HepG2 (cell line): ENCODE results near the gene RPL3. TPM values are rescaled to one million over a fixed set of nuclear protein-coding genes. Genes with fewer than 3 reads are reported as not detected.

ENCODE experiments used
- ATAC-seq: fragments of 200-7000 bp; cut with Tn5 transposase; 3 replicates; pipeline ENCODE4 v1.9.1; 2020; ENCODE audit warnings: mild to moderate bottlenecking, moderate library complexity
- BruUV-seq: library from RNA; stranded (reverse); fragments of 400-500 nt; replicated peaks from 2 replicates; lab custom pipeline; 2021; lab: Mats Ljungman, UMichigan
- CTCF ChIA-PET: fragments of 300-600 bp; formaldehyde crosslinking; extraction: SDS; loops from one replicate; lab custom pipeline; 2021; ENCODE audit warnings: low total read pairs, inconsistent platforms, low intra/inter-chr PET ratio; lab: Yijun Ruan, JAX
- POLR2A ChIA-PET: fragments of 350-600 bp; sonication (Branson Sonifier 250); formaldehyde crosslinking; loops from one replicate; lab custom pipeline; 2020; ENCODE audit warnings: antibody characterized with exemption, inconsistent platforms; lab: Yijun Ruan, JAX
- DNase-seq: peaks from one replicate; pipeline ENCODE4 v3.0.0-alpha.2; 2015; ENCODE audit warnings: low spot score
- FAIRE-seq: peaks from 3 replicates; lab custom pipeline; 2011; peaks lifted over from hg19 to GRCh38; lab: Jason Lieb, UNC
- H2AFZ ChIP-seq: one replicate; pipeline ENCODE4 v1.6.1; 2011; ENCODE audit warnings: low read length, inconsistent platforms
- H3K27ac ChIP-seq: fragments of 300-600 bp; 3 replicates; pipeline ENCODE4 v1.8.0; 2011; ENCODE audit warnings: mixed run types, mild to moderate bottlenecking, mixed read lengths, low read length, inconsistent platforms; ENCODE audit not compliant: insufficient read depth; ENCODE audit errors: extremely low read length
- H3K27me3 ChIP-seq, 2 experiments: fragments of 200-600 bp in 1 of 2; 2 replicates in 1 of 2; 3 replicates in 1 of 2; pipeline versions ENCODE4 v1.6.0 to v1.8.0; 2011; ENCODE audit warnings: low read length in 2 of 2, mild to moderate bottlenecking in 2 of 2, moderate library complexity in 2 of 2, inconsistent platforms in 1 of 2; ENCODE audit not compliant: insufficient read depth in 2 of 2, control insufficient read depth in 1 of 2
- H3K36me3 ChIP-seq, 2 experiments: fragments of 200-600 bp in 1 of 2; replicated peaks in 1 of 2; 2 replicates in 1 of 2; 3 replicates in 1 of 2; pipeline versions ENCODE4 v1.5.1 to v1.8.0; 2011; ENCODE audit warnings: low read length in 2 of 2, inconsistent platforms in 1 of 2; ENCODE audit not compliant: insufficient read depth in 2 of 2, control insufficient read depth in 1 of 2
- H3K4me1 ChIP-seq: 2 replicates; pipeline ENCODE4 v1.5.1; 2012; ENCODE audit warnings: low read length, inconsistent platforms; ENCODE audit not compliant: insufficient read depth
- H3K4me2 ChIP-seq: 2 replicates; pipeline ENCODE4 v1.6.0; 2011; ENCODE audit warnings: low read depth, low read length, inconsistent platforms
- H3K4me3 ChIP-seq, 3 experiments: fragments of 200-600 bp in 1 of 3; sonication (generic), shearing (Covaris generic) in 1 of 3; replicated peaks in 1 of 3; 2 replicates each; pipeline ENCODE4 v1.5.1; 2011 to 2016; ENCODE audit warnings: low read length in 3 of 3, inconsistent platforms in 2 of 3, low read depth in 2 of 3, mild to moderate bottlenecking in 2 of 3, control low read depth in 1 of 3, mixed read lengths in 1 of 3; ENCODE audit not compliant: insufficient read depth in 1 of 3
- H3K79me2 ChIP-seq: one replicate; pipeline ENCODE4 v1.6.1; 2011; ENCODE audit warnings: low read length, inconsistent platforms; ENCODE audit not compliant: insufficient read depth
- H3K9ac ChIP-seq: 2 replicates; pipeline ENCODE4 v1.6.0; 2011; ENCODE audit warnings: mild to moderate bottlenecking, low read depth, low read length, inconsistent platforms; ENCODE audit not compliant: insufficient read depth
- H3K9me3 ChIP-seq: 2 replicates; pipeline ENCODE4 v1.5.1; 2012; ENCODE audit warnings: mild to moderate bottlenecking, low read length
- H4K20me1 ChIP-seq: 2 replicates; pipeline ENCODE4 v1.6.0; 2011; ENCODE audit warnings: inconsistent platforms, mild to moderate bottlenecking, low read length, moderate library complexity; ENCODE audit not compliant: insufficient read depth
- ASH2L ChIP-seq: fragments of 300-600, 200-600 bp; sonication (generic); IDR thresholded peaks from 2 replicates; pipeline ENCODE4 v1.7.0; 2017; ENCODE audit warnings: low read depth, mild to moderate bottlenecking, moderate library complexity, mixed read lengths, low read length; ENCODE audit not compliant: insufficient read length
- NCOA5 ChIP-seq: sonication (generic); formaldehyde crosslinking; IDR thresholded peaks from 2 replicates; pipeline ENCODE4 v1.4.0; 2020; ENCODE audit warnings: missing genetic modification reagents
- NR1H2 ChIP-seq: sonication (generic); formaldehyde crosslinking; IDR thresholded peaks from 2 replicates; pipeline ENCODE4 v1.8.1; 2022; ENCODE audit warnings: low read depth, missing genetic modification reagents, borderline replicate concordance
- PAF1 ChIP-seq: IDR thresholded peaks from 2 replicates; pipeline ENCODE4 v1.6.1; 2016; ENCODE audit warnings: missing genetic modification reagents, missing compliant biosample characterization
- ZBTB46 ChIP-seq: sonication (generic); formaldehyde crosslinking; IDR thresholded peaks from 2 replicates; pipeline ENCODE4 v1.4.0; 2020; ENCODE audit warnings: mild to moderate bottlenecking, missing genetic modification reagents, borderline replicate concordance
- ZNF496 ChIP-seq: sonication (generic); formaldehyde crosslinking; IDR thresholded peaks from 2 replicates; pipeline ENCODE4 v1.8.1; 2023; ENCODE audit warnings: mild to moderate bottlenecking, moderate library complexity, missing genetic modification reagents; ENCODE audit not compliant: insufficient replicate concordance
- ZNF572 ChIP-seq: sonication (generic); formaldehyde crosslinking; IDR thresholded peaks from 2 replicates; pipeline ENCODE4 v1.5.1; 2020; ENCODE audit warnings: mild to moderate bottlenecking, missing genetic modification reagents
- ZNF605 ChIP-seq: sonication (generic); formaldehyde crosslinking; IDR thresholded peaks from 2 replicates; pipeline ENCODE4 v1.8.0; 2022; ENCODE audit warnings: mild to moderate bottlenecking, missing genetic modification reagents
- ZNF761 ChIP-seq: sonication (generic); formaldehyde crosslinking; conservative IDR thresholded peaks from 2 replicates; pipeline ENCODE4 v1.4.0; 2020; ENCODE audit warnings: mild to moderate bottlenecking, missing genetic modification reagents
- ZNF777 ChIP-seq: sonication (generic); formaldehyde crosslinking; IDR thresholded peaks from 2 replicates; pipeline ENCODE4 v1.4.0; 2020; ENCODE audit warnings: missing genetic modification reagents
- ZNF782 ChIP-seq: sonication (generic); formaldehyde crosslinking; IDR thresholded peaks from 2 replicates; pipeline ENCODE4 v1.4.0; 2020; ENCODE audit warnings: missing genetic modification reagents, mild to moderate bottlenecking, borderline replicate concordance
- WGBS: methylation state at CpG from one replicate; pipeline ENCODE4 v1.1.6; 2017; ENCODE audit warnings: low lambda C conversion rate; 5-methylcytosine and 5-hydroxymethylcytosine counted together
- in situ Hi-C: cut with HindIII; loops from 2 replicates; pipeline ENCODE4 v1.10.0; 2017; ENCODE audit warnings: low pct_unique_long_range_greater_than_20kb; ENCODE audit not compliant: extremely low pct_ligation_motif_present
- intact Hi-C: fragments of 100-400 bp; cut with micrococcal nuclease; formaldehyde crosslinking; loops from one replicate; pipeline ENCODE4 v1.10.0; 2022; ENCODE audit not compliant: unreplicated experiment
- polyA plus RNA-seq, 8 experiments: library from polyadenylated mRNA; depleted of rRNA in 3 of 8; stranded (reverse) in 7 of 8; unstranded in 1 of 8; fragments of >200 nt; fragmentation: Illumina TruSeq in 4 of 8; extraction: Trizol in 4 of 8; gene quantifications; 2 replicates each; pipeline versions ENCODE4 v1.2.1 to v1.2.3, GENCODE V29; 2011 to 2016; ENCODE audit warnings: low read depth in 4 of 8, missing spikeins in 1 of 8, mixed read lengths in 1 of 8; ENCODE audit not compliant: insufficient read depth in 1 of 8
- total RNA-seq, 5 experiments: library from RNA; depleted of rRNA; stranded (reverse); fragments of >200 nt; fragmentation: Illumina TruSeq; extraction: Trizol; gene quantifications; 2 replicates each; pipeline ENCODE4 v1.2.3, GENCODE V29; 2016; ENCODE audit warnings: low read depth in 1 of 5
- TF ChIP-seq, protein P1 (sequence below): sonication (generic); formaldehyde crosslinking; IDR thresholded peaks from 2 replicates; pipeline ENCODE4 v1.5.1; 2020; ENCODE audit warnings: mild to moderate bottlenecking, missing genetic modification reagents, moderate library complexity
- TF ChIP-seq, protein P2 (sequence below): sonication (generic); formaldehyde crosslinking; IDR thresholded peaks from 2 replicates; pipeline ENCODE4 v1.4.0; 2020; ENCODE audit warnings: missing genetic modification reagents

Gene RPL3
- total and polyA plus RNA-seq, 2 of the 13 experiments (the other 11 are each of a cell fraction or from before 2014, with no cell fraction given) = 1,051 to 3,279 TPM

- H3K4me3 ChIP-seq = peak within 1 kb of the TSS; percentile 45 to 79 (median 63)
- peak; percentile 32; the same call in 2 of the 3 replicates for ATAC-seq
- WGBS = 3% methylated on average over 7 of the region's 87 CpGs
- peaks cover 12 to 27% of the 10 kb centered on the region in 2 experiments for H3K27me3 ChIP-seq
- intact Hi-C loops = no loop called here
- no peak for FAIRE-seq
- H3K36me3 ChIP-seq = no peaks in the 10 kb centered on the region
- no peaks in the 10 kb centered on the region for H3K9me3 ChIP-seq
- no peaks in the 10 kb centered on the region for H4K20me1 ChIP-seq
- DNase-seq = no peak
- H3K4me2 ChIP-seq = peak within 1 kb of the TSS; percentile 85
- ChIA-PET CTCF (no interaction called here), POLR2A (interaction anchor here (1.4 kb wide), 1 partner anchor 30 kb away, joined by 7 read pairs; the partner anchor contains the start of gene RPL3)
- in situ Hi-C loops = no loop called here
- H2AFZ ChIP-seq = no peak within 1 kb of the TSS
- H3K4me1 ChIP-seq = peaks cover 22% of the 10 kb centered on the region
- no peak within 1 kb of the TSS for H3K27ac ChIP-seq
- H3K79me2 ChIP-seq = no peaks in the 10 kb centered on the region
- H3K9ac ChIP-seq = 0 out of 2 replicates have a peak within 1 kb of the TSS, but pooled peaks have one; percentile 2
- BruUV-seq = no TSS peak
- no peak for TF ChIP-seq PAF1 (CRISPR knock-in tag)
- TF ChIP-seq NCOA5 (CRISPR knock-in tag) = no peak
- TF ChIP-seq, protein P1, sequence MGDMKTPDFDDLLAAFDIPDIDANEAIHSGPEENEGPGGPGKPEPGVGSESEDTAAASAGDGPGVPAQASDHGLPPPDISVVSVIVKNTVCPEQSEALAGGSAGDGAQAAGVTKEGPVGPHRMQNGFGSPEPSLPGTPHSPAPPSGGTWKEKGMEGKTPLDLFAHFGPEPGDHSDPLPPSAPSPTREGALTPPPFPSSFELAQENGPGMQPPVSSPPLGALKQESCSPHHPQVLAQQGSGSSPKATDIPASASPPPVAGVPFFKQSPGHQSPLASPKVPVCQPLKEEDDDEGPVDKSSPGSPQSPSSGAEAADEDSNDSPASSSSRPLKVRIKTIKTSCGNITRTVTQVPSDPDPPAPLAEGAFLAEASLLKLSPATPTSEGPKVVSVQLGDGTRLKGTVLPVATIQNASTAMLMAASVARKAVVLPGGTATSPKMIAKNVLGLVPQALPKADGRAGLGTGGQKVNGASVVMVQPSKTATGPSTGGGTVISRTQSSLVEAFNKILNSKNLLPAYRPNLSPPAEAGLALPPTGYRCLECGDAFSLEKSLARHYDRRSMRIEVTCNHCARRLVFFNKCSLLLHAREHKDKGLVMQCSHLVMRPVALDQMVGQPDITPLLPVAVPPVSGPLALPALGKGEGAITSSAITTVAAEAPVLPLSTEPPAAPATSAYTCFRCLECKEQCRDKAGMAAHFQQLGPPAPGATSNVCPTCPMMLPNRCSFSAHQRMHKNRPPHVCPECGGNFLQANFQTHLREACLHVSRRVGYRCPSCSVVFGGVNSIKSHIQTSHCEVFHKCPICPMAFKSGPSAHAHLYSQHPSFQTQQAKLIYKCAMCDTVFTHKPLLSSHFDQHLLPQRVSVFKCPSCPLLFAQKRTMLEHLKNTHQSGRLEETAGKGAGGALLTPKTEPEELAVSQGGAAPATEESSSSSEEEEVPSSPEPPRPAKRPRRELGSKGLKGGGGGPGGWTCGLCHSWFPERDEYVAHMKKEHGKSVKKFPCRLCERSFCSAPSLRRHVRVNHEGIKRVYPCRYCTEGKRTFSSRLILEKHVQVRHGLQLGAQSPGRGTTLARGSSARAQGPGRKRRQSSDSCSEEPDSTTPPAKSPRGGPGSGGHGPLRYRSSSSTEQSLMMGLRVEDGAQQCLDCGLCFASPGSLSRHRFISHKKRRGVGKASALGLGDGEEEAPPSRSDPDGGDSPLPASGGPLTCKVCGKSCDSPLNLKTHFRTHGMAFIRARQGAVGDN = 0 out of 2 replicates have a peak, but pooled peaks have one; percentile 17
- peak; percentile 25 for TF ChIP-seq ASH2L
- TF ChIP-seq ZNF572 (CRISPR knock-in tag) = 0 out of 2 replicates have a peak, but pooled peaks have one; percentile 18
- no peak for TF ChIP-seq ZNF761
- TF ChIP-seq, protein P2, sequence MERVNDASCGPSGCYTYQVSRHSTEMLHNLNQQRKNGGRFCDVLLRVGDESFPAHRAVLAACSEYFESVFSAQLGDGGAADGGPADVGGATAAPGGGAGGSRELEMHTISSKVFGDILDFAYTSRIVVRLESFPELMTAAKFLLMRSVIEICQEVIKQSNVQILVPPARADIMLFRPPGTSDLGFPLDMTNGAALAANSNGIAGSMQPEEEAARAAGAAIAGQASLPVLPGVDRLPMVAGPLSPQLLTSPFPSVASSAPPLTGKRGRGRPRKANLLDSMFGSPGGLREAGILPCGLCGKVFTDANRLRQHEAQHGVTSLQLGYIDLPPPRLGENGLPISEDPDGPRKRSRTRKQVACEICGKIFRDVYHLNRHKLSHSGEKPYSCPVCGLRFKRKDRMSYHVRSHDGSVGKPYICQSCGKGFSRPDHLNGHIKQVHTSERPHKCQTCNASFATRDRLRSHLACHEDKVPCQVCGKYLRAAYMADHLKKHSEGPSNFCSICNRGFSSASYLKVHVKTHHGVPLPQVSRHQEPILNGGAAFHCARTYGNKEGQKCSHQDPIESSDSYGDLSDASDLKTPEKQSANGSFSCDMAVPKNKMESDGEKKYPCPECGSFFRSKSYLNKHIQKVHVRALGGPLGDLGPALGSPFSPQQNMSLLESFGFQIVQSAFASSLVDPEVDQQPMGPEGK (CRISPR knock-in tag) = no peak
- TF ChIP-seq NR1H2 (CRISPR knock-in tag) = no peak
- no peak for TF ChIP-seq ZNF782 (CRISPR knock-in tag)
- no peak for TF ChIP-seq ZNF496 (CRISPR knock-in tag)
- peak; percentile 54 for TF ChIP-seq ZNF777
- no peak for TF ChIP-seq ZBTB46
- TF ChIP-seq ZNF605 (CRISPR knock-in tag) = 0 out of 2 replicates have a peak, but pooled peaks have one; percentile 22
These were observed 30.7 kb upstream of the RPL3 start, which contains the start of gene SYNGR1 for GRCh38 chr22:39349967-39350726. SYNGR1 (plus strand) TSS chr22:39349991; CDS start chr22:39350011, 20 bp downstream.
